Activated CD8-positive, alpha-beta memory T cell treated with anti-CD3 and anti-CD28 coated beads, Interleukin-2, amount 50 U/mL, for 24 hours (primary cell): ENCODE data around the gene C18orf54.
"Not testable (repeated sequence)": the region's sequence is repeated elsewhere in the genome, so short reads cannot be mapped to it uniquely, and the experiment has no call there.

ENCODE experiments used
- DNase-seq: peaks from one replicate; pipeline ENCODE4 v3.0.0-alpha.2; 2020; ENCODE audit errors: extremely low read depth

C18orf54 gene

GRCh38 chr18:54386800-54387495, 29.2 kb downstream of the C18orf54 start:
- not testable (repeated sequence) for DNase-seq

- DNase-seq, result no peak
Measured at GRCh38 chr18:54387631-54388030, 29.9 kb downstream of the C18orf54 start.

GRCh38 chr18:54388203-54389142, 30.8 kb downstream of the C18orf54 start:
- DNase-seq, result no peak

GRCh38 chr18:54389143-54389505, 31.4 kb downstream of the C18orf54 start:
- no peak for DNase-seq

- DNase-seq, result no peak
Measured at GRCh38 chr18:54390838-54391237, 33.1 kb downstream of the C18orf54 start.

- DNase-seq, result no peak
Measured at GRCh38 chr18:54392543-54393023, 34.9 kb downstream of the C18orf54 start.

- no peak for DNase-seq
Measured at GRCh38 chr18:54393648-54394294, 36.1 kb downstream of the C18orf54 start.

- no peak for DNase-seq
Measured at GRCh38 chr18:54396760-54397159, 39.1 kb downstream of the C18orf54 start.

GRCh38 chr18:54405290-54405689, 47.6 kb downstream of the C18orf54 start:
- DNase-seq, result no peak

- no peak for DNase-seq
Measured at GRCh38 chr18:54411781-54412180, 54.1 kb downstream of the C18orf54 start.

- DNase-seq, result no peak
Measured at GRCh38 chr18:54415086-54415485, 57.4 kb downstream of the C18orf54 start.

- DNase-seq, result no peak
Measured at GRCh38 chr18:54416436-54416835, 58.7 kb downstream of the C18orf54 start.

- no peak for DNase-seq
Measured at GRCh38 chr18:54423831-54424230, 66.1 kb downstream of the C18orf54 start.

GRCh38 chr18:54426085-54426665, 68.5 kb downstream of the C18orf54 start:
- DNase-seq, result no peak
